GM12891 (cell line): ENCODE measurements around the gene COX11.

Experiments used
- DNase-seq: peaks from one replicate; pipeline ENCODE4 v3.0.0; 2011; ENCODE audit warnings: low spot score; ENCODE audit not compliant: insufficient read length
- FAIRE-seq: peaks from 2 replicates; lab custom pipeline; 2011; peaks lifted over from hg19 to GRCh38; lab: Jason Lieb, UNC
- PAX5 ChIP-seq: IDR thresholded peaks from 2 replicates; pipeline ENCODE4 v1.6.1; 2011; ENCODE audit warnings: low read length, moderate library complexity, mild to moderate bottlenecking; ENCODE audit not compliant: insufficient read depth, severe bottlenecking
- POLR2A ChIP-seq: IDR thresholded peaks from 2 replicates; pipeline ENCODE4 v1.6.1; 2011; ENCODE audit warnings: low read depth, low read length, control low read depth
- POLR2AphosphoS5 ChIP-seq: IDR thresholded peaks from 2 replicates; pipeline ENCODE4 v1.6.1; 2011; ENCODE audit warnings: low read depth, low read length, control low read depth
- POU2F2 ChIP-seq: IDR thresholded peaks from 2 replicates; pipeline ENCODE4 v1.6.1; 2011; ENCODE audit warnings: low read depth, mild to moderate bottlenecking, control low read depth, low read length, moderate library complexity
- SPI1 ChIP-seq: IDR thresholded peaks from 2 replicates; pipeline ENCODE4 v1.6.1; 2011; ENCODE audit warnings: low read depth, low read length, control low read depth
- TAF1 ChIP-seq: IDR thresholded peaks from 2 replicates; pipeline ENCODE4 v1.6.1; 2011; ENCODE audit warnings: low read depth, low read length, control low read depth

COX11 gene

DNA sequence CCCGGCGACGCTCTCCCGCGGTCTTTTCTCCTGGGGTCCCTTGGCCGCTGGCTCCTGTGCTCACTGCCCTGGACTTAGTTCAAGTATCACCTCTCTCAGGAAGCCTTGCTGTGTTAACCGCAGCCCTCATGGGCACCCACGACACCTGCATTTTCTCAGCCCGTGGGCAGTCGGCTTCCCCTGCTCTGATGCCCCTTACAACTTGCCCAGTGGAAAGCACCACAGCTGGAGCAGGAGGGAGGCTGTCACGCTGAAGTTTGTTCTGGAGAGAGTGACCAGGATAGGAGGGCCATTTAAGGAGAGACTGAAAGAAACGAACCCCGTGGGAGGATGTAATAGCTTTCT lies 506 bp upstream of the COX11 start:
- TF ChIP-seq POLR2AphosphoS5 (no peak), SPI1 (no peak), TAF1 (no peak), POLR2A (no peak), PAX5 (no peak), POU2F2 (no peak)
- FAIRE-seq (no peak), DNase-seq (peak; percentile 11)

DNA sequence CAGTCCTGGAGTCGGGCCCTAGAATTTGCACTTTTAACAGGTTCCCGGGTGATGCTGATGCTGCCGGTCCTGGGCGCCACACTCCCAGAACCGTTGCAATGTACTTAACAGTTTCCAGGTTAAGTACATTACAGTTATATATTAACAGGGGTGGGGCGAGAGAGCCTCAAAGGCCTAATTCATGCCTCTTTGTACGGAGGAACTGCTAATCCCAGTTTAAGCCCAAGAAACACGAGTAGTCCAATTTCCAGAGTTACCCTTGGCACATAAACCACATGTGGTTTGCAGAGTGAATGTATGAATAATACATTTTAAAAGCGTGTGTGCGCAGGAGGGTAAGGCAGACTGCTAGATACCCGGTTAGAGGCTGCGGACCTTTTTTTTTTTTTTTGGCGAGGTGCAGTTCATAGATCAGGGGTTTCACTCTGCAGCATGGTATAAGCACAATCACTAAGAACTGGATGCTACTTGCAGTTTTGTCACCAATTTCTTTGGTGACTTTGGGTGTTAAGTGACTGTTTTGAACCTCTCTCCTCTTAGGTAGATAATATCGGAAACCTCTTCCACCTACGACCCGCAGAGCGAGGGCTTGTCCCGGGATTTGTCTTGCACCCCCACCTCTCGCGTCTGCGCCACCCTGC lies 713 bp downstream of the COX11 start:
- peak; percentile 16 for FAIRE-seq
- TF ChIP-seq POLR2A: no peak
- TF ChIP-seq PAX5: no peak
- TF ChIP-seq TAF1: no peak
- TF ChIP-seq POU2F2: no peak
- TF ChIP-seq SPI1: no peak
- no peak for TF ChIP-seq POLR2AphosphoS5

DNA sequence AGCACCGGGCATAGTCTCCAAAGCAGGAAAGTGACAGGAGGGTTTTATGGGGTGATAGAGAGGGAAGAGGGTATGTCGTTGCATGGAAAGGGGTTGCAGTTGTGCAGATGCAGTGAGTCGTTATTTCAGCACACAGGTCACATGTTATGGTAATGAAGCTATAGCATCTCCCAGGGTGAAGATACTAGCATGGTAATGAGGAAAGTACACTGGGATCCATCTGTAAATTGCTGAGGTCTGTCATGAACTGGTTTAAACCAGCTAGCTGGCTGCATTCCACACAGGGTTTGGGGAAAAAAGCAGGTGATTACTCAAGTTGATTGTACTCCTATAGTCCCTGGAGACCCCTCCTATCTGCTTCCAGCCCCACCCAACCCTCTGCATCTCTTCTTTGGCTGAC lies 11.7 kb downstream of the COX11 start:
- TF ChIP-seq POLR2AphosphoS5: no peak
- no peak for TF ChIP-seq POLR2A
- TF ChIP-seq TAF1: no peak
- no peak for TF ChIP-seq SPI1
- no peak for TF ChIP-seq PAX5
- no peak for TF ChIP-seq POU2F2
- DNase-seq (no peak), FAIRE-seq (no peak)

More for the DNA sequence above, 713 bp downstream of the COX11 start:
- peak; percentile 10 for DNase-seq

DNA sequence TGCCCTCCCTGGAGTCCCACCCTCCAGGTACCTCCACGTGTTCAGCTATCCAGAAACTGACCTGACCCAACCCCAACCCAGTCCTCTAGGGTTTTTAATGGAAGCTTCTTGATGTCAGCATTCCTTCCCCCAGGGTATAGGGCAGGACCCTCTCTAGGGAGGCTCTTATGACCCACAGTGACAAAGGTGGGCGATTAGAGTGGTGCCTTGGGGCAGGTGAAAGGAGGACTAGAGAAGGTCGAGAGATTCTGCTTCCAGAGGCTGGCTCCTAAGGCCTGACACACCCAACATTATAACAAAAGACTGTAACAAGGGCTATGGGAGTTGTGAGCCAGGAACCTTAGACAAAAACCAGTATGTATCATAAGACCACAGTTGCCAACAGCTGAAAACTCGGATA lies 17.2 kb downstream of the COX11 start:
- DNase-seq (no peak), FAIRE-seq (no peak)
- TF ChIP-seq TAF1 (no peak), POLR2A (no peak), PAX5 (no peak), POU2F2 (no peak), SPI1 (no peak), POLR2AphosphoS5 (no peak)

DNA sequence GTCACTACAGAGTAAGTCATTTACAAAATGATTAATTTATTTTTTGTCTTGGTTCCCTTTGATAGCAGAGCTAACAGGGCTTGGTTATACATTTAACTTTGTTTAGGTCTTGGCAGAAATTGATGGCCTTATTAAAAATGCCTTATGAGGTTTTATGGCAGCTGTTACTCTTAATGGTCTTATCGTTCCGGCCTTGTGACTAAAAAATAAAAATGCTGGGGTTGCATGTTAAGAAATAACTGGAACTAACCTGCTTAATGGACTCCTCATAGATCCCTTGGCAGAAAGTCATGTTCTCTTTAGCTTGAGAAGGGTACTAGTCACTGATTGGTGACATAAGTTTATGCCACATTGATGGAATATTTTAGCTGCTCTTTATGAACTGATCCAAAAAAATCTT lies 18.3 kb downstream of the COX11 start:
- no peak for TF ChIP-seq POLR2A
- no peak for TF ChIP-seq PAX5
- TF ChIP-seq POLR2AphosphoS5: no peak
- no peak for TF ChIP-seq POU2F2
- no peak for TF ChIP-seq SPI1
- no peak for TF ChIP-seq TAF1
- no peak for FAIRE-seq
- DNase-seq: no peak

DNA sequence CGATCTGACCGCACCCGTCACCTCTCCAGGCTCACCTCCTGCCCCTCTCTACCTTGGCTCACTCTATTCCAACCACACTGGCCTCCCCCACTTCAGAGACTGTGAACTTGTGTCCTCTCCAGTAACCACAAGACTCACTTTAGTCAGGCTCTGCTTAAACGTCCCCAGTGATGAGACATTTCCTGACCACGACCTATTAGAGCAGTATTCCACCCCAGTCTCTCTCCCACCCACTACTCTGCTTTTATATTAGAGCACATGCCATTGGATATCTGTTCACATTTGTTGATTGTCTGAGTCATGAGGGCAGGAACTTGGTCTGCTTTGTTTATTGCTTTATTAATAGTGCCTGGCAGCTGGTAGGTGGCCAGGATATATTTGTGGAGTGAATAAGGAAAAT lies 20.1 kb downstream of the COX11 start:
- no peak for FAIRE-seq
- no peak for DNase-seq

DNA sequence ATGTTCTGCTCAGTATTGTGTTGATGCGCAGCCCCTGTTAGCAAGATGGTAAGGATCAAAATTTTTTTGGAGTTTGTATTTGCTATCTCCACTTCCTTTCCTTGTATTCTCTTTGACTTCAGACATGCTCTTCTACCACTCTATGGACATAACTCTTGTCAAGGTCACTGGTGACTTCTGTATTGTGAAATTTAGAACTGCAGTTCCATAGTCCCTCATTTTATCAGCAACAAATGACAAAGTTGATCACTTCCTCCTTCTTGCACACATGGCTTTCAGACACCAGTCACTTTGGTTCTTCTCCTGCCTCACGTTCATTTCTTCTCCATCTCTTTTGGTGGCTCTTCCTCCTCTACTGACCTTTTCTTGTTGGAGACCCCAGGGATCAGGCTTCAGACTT lies 21.1 kb downstream of the COX11 start:
- DNase-seq (no peak), FAIRE-seq (no peak)
- TF ChIP-seq TAF1 (no peak), SPI1 (peak; percentile 66)

More for the DNA sequence above, 20.1 kb downstream of the COX11 start:
- no peak for TF ChIP-seq SPI1
- TF ChIP-seq POLR2A: no peak
- TF ChIP-seq TAF1: no peak

DNA sequence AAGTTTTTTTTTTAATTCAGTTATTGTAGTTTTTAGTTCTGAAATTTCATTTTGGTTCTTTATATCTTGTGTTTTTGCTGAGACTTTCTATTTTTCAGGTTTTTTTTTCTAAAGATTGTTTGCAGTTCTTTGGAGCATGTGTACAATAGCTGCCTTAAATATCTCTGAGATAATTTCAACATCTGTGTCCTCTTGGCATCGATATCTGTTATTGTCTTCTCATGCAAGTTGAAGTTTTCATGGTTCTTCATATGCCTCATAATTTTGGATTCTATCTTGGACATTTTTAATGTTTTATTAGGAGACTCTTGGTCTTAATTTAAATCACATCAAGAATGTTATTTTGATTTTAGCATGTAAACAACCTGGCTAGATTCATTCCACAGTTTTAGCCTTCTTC lies 22.8 kb downstream of the COX11 start:
- no peak for DNase-seq
- no peak for FAIRE-seq
- TF ChIP-seq POLR2AphosphoS5: no peak
- no peak for TF ChIP-seq SPI1
- TF ChIP-seq TAF1: no peak

DNA sequence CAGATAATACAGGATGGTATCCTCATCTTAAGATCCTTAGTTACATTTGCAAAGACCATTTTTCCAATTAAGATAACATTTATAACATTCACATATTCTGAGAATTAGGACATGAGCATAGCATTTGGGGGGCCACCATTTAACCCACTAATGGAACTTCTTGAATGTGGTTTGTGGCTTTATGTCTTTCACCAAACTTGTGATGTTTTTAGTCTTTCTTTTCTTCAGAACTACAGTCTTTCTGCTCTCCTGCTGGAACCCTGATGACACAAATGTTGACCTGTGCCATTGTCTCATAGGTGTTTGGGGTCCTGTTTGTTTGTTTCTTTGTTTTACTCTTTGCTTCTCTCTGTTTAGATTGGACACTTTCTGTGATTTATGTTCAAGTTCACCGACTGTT lies 23.2 kb downstream of the COX11 start:
- no peak for TF ChIP-seq PAX5
- no peak for TF ChIP-seq TAF1
- TF ChIP-seq SPI1: no peak
- TF ChIP-seq POLR2AphosphoS5: no peak
- TF ChIP-seq POLR2A: no peak
- TF ChIP-seq POU2F2: no peak
- no peak for FAIRE-seq
- DNase-seq: no peak

DNA sequence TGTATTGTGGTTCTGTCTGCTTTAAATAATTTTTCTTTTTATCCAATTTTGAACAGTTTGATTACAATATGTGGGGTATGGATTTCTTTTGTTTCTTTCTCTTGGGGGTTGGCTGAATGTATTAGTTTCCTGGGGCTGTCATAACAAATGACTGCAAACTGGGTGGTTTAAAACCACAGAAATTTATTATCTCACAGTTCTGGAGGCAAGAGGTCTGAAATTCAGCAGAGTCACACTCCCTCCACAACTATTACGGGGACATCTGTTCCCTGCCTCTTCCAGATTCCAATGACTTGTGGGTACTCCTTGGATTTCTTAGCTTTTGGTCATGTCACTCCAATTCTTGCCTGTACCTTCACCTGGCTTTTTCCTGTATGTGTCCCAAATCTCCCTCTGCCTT lies 23.7 kb downstream of the COX11 start:
- no peak for FAIRE-seq

DNA sequence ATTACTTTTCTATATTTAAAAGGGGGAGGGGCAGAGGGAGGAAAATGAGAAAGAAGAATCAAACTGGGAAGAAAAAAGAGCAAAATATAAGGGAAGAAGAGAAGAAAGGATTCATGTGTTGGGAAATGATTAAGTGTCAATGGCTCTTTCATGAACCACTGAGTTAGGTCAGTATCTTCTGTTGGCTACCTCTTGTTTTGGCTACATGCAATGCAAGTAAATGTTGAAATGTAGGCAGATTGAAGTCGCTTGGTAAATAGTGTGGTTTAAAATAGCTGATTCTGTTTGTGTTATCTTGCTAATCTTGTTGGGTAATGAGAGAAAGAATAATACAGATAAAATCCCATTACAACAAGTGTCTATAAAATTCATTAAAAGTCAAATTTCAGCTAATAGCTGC lies 27.2 kb downstream of the COX11 start:
- DNase-seq (no peak), FAIRE-seq (no peak)
- TF ChIP-seq SPI1 (no peak), POU2F2 (no peak), PAX5 (no peak), POLR2A (no peak), POLR2AphosphoS5 (no peak), TAF1 (no peak)

More for the DNA sequence above, 23.7 kb downstream of the COX11 start:
- DNase-seq: no peak
- no peak for TF ChIP-seq POLR2AphosphoS5
- TF ChIP-seq PAX5: no peak
- no peak for TF ChIP-seq POU2F2
- no peak for TF ChIP-seq POLR2A
- TF ChIP-seq TAF1: no peak
- TF ChIP-seq SPI1: no peak
